Caco-2 (cell line): ENCODE results near the gene HSPB8. TPM values are rescaled to one million over a fixed set of nuclear protein-coding genes. Genes with fewer than 3 reads are reported as not detected.

Experiments used
- BruUV-seq: library from RNA; stranded (reverse); fragments of 400-500 nt; replicated peaks from 2 replicates; lab custom pipeline; 2021; lab: Mats Ljungman, UMichigan
- CTCF ChIA-PET: fragments of 300-600 bp; sonication (Branson Sonifier 250); formaldehyde crosslinking; loops from one replicate; lab custom pipeline; 2022; ENCODE audit warnings: antibody characterized with exemption; lab: Charles Lee
- POLR2A ChIA-PET: fragments of 300-600 bp; sonication (Branson Sonifier 250); formaldehyde crosslinking; loops from one replicate; lab custom pipeline; 2022; ENCODE audit warnings: antibody characterized with exemption; lab: Charles Lee
- DNase-seq, 2 experiments: peaks; one replicate each; pipeline versions ENCODE4 v3.0.0 to v3.0.0-alpha.2; 2020 to 2022
- H3K27me3 ChIP-seq: replicated peaks from 2 replicates; pipeline ENCODE4 v1.6.0; 2011; ENCODE audit warnings: low read length; ENCODE audit not compliant: control insufficient read depth, insufficient read depth
- H3K36me3 ChIP-seq: 2 replicates; pipeline ENCODE4 v1.5.1; 2011; ENCODE audit warnings: low read length; ENCODE audit not compliant: control insufficient read depth, insufficient read depth
- H3K4me1 ChIP-seq: fragments of 250-450 bp; sonication (Bioruptor Pico); 2 replicates; pipeline ENCODE4 v1.5.1; 2020; ENCODE audit warnings: mild to moderate bottlenecking
- H3K4me3 ChIP-seq: 2 replicates; pipeline ENCODE4 v1.5.1; 2011; ENCODE audit warnings: low read depth, mild to moderate bottlenecking, control low read depth, low read length
- H3K9me3 ChIP-seq: fragments of 250-450 bp; sonication (Bioruptor Pico); 2 replicates; pipeline ENCODE4 v1.5.1; 2020; ENCODE audit warnings: mild to moderate bottlenecking, moderate library complexity
- H3K27ac Mint-ChIP-seq: one replicate; pipeline ENCODE4 v1.8.0; 2022; ENCODE audit warnings: mixed read lengths; ENCODE audit not compliant: unreplicated experiment
- H3K27me3 Mint-ChIP-seq: one replicate; pipeline ENCODE4 v1.8.0; 2022; ENCODE audit warnings: mixed read lengths; ENCODE audit not compliant: insufficient read depth, unreplicated experiment
- H3K36me3 Mint-ChIP-seq: one replicate; pipeline ENCODE4 v1.8.0; 2022; ENCODE audit warnings: mild to moderate bottlenecking, mixed read lengths; ENCODE audit not compliant: insufficient read depth, unreplicated experiment
- H3K4me1 Mint-ChIP-seq: one replicate; pipeline ENCODE4 v1.8.0; 2022; ENCODE audit warnings: low read depth, mixed read lengths; ENCODE audit not compliant: unreplicated experiment
- H3K4me3 Mint-ChIP-seq: one replicate; pipeline ENCODE4 v1.8.0; 2022; ENCODE audit warnings: mild to moderate bottlenecking, moderate library complexity, mixed read lengths; ENCODE audit not compliant: unreplicated experiment
- H3K9me3 Mint-ChIP-seq: one replicate; pipeline ENCODE4 v1.8.0; 2022; ENCODE audit warnings: mixed read lengths; ENCODE audit not compliant: unreplicated experiment
- intact Hi-C: fragments of 100-400 bp; cut with micrococcal nuclease; formaldehyde crosslinking; loops from one replicate; pipeline ENCODE4 v1.10.0; 2022; ENCODE audit not compliant: unreplicated experiment
- total RNA-seq: library from RNA; stranded (reverse); gene quantifications from 2 replicates; pipeline ENCODE4 v1.2.3, GENCODE V29; 2022
- TF ChIP-seq, protein P1 (sequence below), 2 experiments: fragments of 200-600 bp in 1 of 2; IDR thresholded peaks; 1 replicate in 1 of 2; 2 replicates in 1 of 2; pipeline versions ENCODE4 v1.5.1 to v1.8.0; 2011 to 2022; ENCODE audit warnings: antibody characterized with exemption in 1 of 2, control low read depth in 1 of 2, inconsistent platforms in 1 of 2, low read depth in 1 of 2, low read length in 1 of 2, mild to moderate bottlenecking in 1 of 2, moderate library complexity in 1 of 2; ENCODE audit not compliant: insufficient read depth in 1 of 2, severe bottlenecking in 1 of 2, unreplicated experiment in 1 of 2

Gene HSPB8
- total RNA-seq, 1 experiment from 2014 or later: 17.1 TPM

DNA sequence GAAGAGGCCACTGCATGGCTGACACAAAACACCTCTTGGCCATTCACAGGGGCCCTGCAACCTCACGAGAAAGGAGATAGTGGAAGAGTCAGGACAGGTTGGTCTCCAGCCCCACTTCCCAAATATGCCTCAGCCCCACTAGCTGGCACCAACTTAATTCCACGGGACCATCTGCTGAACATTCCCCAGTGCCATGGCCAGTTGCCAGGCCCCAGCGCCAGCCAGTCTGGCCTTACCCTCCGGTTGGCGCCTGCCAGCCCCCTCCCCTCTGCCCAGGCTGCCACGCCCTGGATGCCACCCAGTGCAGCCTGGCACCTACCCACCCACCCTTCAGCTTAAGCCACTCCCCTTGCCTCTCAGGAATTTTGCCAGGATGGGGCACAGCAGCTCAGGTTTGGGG lies 21.2 kb upstream of the HSPB8 start:
- Mint-ChIP-seq H3K4me1 (peaks cover 10% of the 10 kb centered on the region), H3K27ac (no peak overlapping the region), H3K36me3 (no peaks in the 10 kb centered on the region), H3K4me3 (no peak overlapping the region), H3K9me3 (peaks cover 12% of the 10 kb centered on the region), H3K27me3 (no peaks in the 10 kb centered on the region)
- H3K4me1 ChIP-seq: peaks cover 10% of the 10 kb centered on the region
- H3K36me3 ChIP-seq: no peaks in the 10 kb centered on the region
- no TSS peak for BruUV-seq
- DNase-seq: no peak
- intact Hi-C loops: no loop called here
- ChIA-PET CTCF (interaction anchor here (0.7 kb wide), 1 partner anchor 159 kb away, joined by 3 read pairs; no protein-coding TSS in a partner anchor), POLR2A (no interaction called here)
- H3K4me3 ChIP-seq: no peak overlapping the region
- H3K9me3 ChIP-seq: no peaks in the 10 kb centered on the region; the same call in 1 of the 2 replicates
- TF ChIP-seq, protein P1, sequence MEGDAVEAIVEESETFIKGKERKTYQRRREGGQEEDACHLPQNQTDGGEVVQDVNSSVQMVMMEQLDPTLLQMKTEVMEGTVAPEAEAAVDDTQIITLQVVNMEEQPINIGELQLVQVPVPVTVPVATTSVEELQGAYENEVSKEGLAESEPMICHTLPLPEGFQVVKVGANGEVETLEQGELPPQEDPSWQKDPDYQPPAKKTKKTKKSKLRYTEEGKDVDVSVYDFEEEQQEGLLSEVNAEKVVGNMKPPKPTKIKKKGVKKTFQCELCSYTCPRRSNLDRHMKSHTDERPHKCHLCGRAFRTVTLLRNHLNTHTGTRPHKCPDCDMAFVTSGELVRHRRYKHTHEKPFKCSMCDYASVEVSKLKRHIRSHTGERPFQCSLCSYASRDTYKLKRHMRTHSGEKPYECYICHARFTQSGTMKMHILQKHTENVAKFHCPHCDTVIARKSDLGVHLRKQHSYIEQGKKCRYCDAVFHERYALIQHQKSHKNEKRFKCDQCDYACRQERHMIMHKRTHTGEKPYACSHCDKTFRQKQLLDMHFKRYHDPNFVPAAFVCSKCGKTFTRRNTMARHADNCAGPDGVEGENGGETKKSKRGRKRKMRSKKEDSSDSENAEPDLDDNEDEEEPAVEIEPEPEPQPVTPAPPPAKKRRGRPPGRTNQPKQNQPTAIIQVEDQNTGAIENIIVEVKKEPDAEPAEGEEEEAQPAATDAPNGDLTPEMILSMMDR (IDR thresholded peaks at IDR 0.05; ENCODE audit: insufficient read depth in 1 of 2, low read depth in 1 of 2, low read length in 1 of 2, severe bottlenecking in 1 of 2, unreplicated experiment in 1 of 2): no peak
- H3K27me3 ChIP-seq: no peaks in the 10 kb centered on the region

DNA sequence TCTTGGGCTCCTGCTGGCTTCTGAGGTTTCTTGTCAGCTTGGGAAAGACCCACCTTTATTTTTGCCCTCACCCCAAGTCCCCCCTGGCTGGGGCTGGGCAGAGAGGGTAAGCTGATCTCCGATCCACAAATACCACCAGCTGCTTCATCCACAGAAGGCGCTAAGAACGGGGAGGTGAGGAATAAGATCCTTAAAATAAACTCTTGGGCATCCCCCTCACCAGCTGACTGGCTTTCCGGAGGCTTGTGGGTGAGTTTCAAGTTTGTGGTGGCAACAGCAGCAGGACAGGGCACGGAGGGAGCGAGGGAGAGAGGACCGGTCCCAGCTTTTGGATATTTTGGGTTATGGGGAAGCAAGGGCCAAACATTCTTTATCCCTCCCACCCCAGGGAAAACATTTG lies 20.8 kb upstream of the HSPB8 start:
- Histone ChIP-seq H3K9me3 (no peaks in the 10 kb centered on the region; the same call in 1 of the 2 replicates), H3K27me3 (no peaks in the 10 kb centered on the region), H3K36me3 (no peaks in the 10 kb centered on the region), H3K4me1 (peaks cover 10% of the 10 kb centered on the region), H3K4me3 (no peak overlapping the region)
- POLR2A ChIA-PET: no interaction called here
- H3K4me1 Mint-ChIP-seq: peaks cover 10% of the 10 kb centered on the region
- TF ChIP-seq, protein P1 (IDR thresholded peaks at IDR 0.05; ENCODE audit: insufficient read depth in 1 of 2, low read depth in 1 of 2, low read length in 1 of 2, severe bottlenecking in 1 of 2, unreplicated experiment in 1 of 2): no peak
- H3K9me3 Mint-ChIP-seq: peaks cover 7% of the 10 kb centered on the region
- H3K36me3 Mint-ChIP-seq: no peaks in the 10 kb centered on the region
- no TSS peak for BruUV-seq
- no peaks in the 10 kb centered on the region for H3K27me3 Mint-ChIP-seq
- no peak for DNase-seq
- intact Hi-C loops: no loop called here
- no peak overlapping the region for H3K4me3 Mint-ChIP-seq
- CTCF ChIA-PET: interaction anchor here (0.7 kb wide), 1 partner anchor 159 kb away, joined by 3 read pairs; no protein-coding TSS in a partner anchor
- no peak overlapping the region for H3K27ac Mint-ChIP-seq

DNA sequence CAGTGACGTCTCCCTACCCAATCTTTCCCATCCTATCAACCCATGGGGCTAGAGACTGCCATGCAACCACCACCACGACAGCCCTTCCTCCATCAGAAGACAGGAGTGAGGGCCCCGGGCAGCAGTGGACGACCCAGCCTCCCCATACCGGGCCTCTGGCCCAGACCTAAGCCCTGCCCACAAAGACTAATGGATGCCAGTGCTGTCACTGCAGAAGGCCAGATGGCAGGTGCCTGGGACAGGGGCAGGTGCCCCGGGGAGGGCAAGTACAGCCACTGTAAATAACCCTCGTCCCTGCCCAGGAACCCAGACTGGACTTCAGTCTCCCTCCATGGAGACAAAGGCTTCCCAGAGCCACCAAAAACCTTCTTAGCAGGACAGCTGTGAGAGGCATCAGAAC lies 20.3 kb upstream of the HSPB8 start:
- intact Hi-C loops: no loop called here
- H3K4me3 Mint-ChIP-seq: no peak overlapping the region
- H3K27me3 ChIP-seq: no peaks in the 10 kb centered on the region
- H3K27me3 Mint-ChIP-seq: no peaks in the 10 kb centered on the region
- H3K4me1 ChIP-seq: peaks cover 10% of the 10 kb centered on the region
- H3K36me3 ChIP-seq: no peaks in the 10 kb centered on the region
- BruUV-seq: no TSS peak
- H3K4me3 ChIP-seq: no peak overlapping the region
- POLR2A ChIA-PET: no interaction called here
- no peak for DNase-seq
- H3K9me3 ChIP-seq: no peaks in the 10 kb centered on the region
- TF ChIP-seq, protein P1 (IDR thresholded peaks at IDR 0.05; ENCODE audit: insufficient read depth in 1 of 2, low read depth in 1 of 2, low read length in 1 of 2, severe bottlenecking in 1 of 2, unreplicated experiment in 1 of 2): no peak
- no peaks in the 10 kb centered on the region for H3K36me3 Mint-ChIP-seq
- no peak overlapping the region for H3K27ac Mint-ChIP-seq
- peaks cover 10% of the 10 kb centered on the region for H3K4me1 Mint-ChIP-seq
- CTCF ChIA-PET: interaction anchor here (0.7 kb wide), 1 partner anchor 159 kb away, joined by 3 read pairs; no protein-coding TSS in a partner anchor
- peaks cover 3% of the 10 kb centered on the region for H3K9me3 Mint-ChIP-seq
